ENCODE measurements around the gene OR2B2.
"Not testable (repeated sequence)": the region's sequence is repeated elsewhere in the genome, so short reads cannot be mapped to it uniquely, and the experiment has no call there.

The OR2B2 gene

DNA sequence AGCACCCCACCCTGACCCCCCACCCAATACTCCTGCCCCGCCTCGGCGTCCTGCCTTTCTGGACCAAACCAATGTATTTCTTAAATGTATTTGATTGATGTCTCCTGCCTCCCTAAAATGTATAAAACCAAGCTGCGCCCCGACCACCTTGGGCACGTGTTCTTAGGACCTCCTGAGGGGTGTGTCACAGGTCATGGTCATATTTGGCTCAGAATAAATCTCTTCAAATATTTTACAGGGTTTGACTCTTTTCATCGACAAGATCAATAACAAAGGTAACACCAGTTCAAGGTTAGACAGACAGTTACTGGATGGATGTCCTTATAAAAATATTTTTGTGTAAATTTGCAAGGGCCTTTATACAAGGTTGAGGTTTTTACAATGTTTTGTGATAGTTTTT lies 12.0 kb downstream of the OR2B2 start:
- not testable (repeated sequence) for H3K27me3 Mint-ChIP-seq; ATAC-seq; H3K4me3 Mint-ChIP-seq; H3K27ac Mint-ChIP-seq; H3K9me3 Mint-ChIP-seq; DNase-seq; H3K36me3 Mint-ChIP-seq (ENCODE audit: low read depth)
- peaks cover 18% of the 10 kb centered on the region for H3K4me1 Mint-ChIP-seq

DNA sequence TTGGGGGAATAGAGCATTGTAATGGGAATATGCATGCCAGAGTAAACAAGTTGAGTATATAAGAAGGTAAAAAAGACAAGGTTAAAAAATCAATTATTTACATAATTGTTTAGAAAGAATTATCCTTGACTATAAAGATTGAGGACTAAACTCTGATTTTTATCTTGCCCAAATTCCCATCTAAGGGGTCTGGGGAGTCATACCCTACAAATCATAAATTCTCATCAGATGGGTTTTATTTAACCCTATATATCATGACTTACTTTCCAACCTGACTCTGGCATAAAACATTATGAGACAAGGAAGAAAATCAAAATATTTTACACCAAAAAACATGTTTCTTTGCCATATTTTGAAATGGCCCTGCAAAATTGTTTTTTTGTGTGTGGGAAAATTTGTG lies 12.7 kb downstream of the OR2B2 start:
- Mint-ChIP-seq H3K4me1 (peaks cover 18% of the 10 kb centered on the region), H3K4me3 (no peak overlapping the region), H3K27ac (no peak overlapping the region), H3K36me3 (ENCODE audit: low read depth) (peaks cover 8% of the 10 kb centered on the region), H3K9me3 (no peaks in the 10 kb centered on the region), H3K27me3 (peaks cover 8% of the 10 kb centered on the region)
- no peak for DNase-seq
- ATAC-seq: no peak

DNA sequence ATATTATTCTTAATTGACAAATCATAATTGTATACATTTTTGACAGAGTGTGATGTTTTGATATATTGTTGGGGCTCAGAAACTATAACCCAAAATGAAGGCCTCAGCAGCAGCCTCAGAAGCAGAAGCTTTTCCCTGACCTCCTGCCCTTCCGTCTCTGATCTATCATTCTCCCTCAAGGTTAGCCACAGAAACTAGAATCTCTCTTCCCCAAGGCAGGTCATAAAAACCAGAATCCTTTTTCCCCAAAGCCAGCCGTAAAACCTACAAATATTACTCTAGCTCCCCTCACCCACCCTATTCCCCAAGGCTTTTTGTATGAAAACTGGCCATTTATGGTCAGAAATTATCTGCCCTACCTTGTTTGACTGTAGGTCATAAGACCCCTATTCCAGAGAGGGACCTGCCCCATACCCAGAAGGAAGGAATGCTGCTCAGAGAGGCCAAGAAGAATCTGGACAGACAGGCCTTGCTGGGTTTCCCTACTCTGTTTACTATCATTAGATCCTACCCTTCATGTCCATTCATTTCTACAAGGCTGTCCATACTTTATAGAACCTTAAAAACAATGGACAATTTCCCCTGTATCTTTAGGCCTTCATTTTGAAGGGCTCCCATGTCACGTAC lies 14.5 kb downstream of the OR2B2 start:
- Mint-ChIP-seq H3K9me3 (no peaks in the 10 kb centered on the region), H3K4me3 (no peak overlapping the region), H3K27ac (no peak overlapping the region), H3K36me3 (ENCODE audit: low read depth) (peaks cover 9% of the 10 kb centered on the region), H3K4me1 (peaks cover 18% of the 10 kb centered on the region), H3K27me3 (peaks cover 4% of the 10 kb centered on the region)
- DNase-seq (no peak), ATAC-seq (no peak)

DNA sequence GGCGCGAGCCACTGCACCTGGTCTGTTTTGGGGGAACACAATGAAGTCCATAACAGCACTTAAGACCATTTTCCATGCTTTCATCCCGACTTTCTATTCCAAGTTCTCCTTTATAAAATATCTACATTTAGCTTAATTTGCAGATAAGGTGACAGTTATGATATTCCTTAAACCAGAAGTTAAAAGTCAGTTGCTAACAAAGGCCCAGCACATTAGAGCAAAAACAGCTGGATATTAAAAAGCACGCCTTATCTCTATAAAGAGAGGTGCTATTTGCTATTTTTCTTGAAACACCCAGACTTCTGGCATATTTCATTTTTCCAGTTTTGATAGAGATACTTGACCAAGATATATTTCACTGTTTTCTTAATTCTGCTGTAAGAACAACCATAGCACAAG lies 15.8 kb downstream of the OR2B2 start:
- no peaks in the 10 kb centered on the region for H3K9me3 Mint-ChIP-seq
- DNase-seq: no peak

DNA sequence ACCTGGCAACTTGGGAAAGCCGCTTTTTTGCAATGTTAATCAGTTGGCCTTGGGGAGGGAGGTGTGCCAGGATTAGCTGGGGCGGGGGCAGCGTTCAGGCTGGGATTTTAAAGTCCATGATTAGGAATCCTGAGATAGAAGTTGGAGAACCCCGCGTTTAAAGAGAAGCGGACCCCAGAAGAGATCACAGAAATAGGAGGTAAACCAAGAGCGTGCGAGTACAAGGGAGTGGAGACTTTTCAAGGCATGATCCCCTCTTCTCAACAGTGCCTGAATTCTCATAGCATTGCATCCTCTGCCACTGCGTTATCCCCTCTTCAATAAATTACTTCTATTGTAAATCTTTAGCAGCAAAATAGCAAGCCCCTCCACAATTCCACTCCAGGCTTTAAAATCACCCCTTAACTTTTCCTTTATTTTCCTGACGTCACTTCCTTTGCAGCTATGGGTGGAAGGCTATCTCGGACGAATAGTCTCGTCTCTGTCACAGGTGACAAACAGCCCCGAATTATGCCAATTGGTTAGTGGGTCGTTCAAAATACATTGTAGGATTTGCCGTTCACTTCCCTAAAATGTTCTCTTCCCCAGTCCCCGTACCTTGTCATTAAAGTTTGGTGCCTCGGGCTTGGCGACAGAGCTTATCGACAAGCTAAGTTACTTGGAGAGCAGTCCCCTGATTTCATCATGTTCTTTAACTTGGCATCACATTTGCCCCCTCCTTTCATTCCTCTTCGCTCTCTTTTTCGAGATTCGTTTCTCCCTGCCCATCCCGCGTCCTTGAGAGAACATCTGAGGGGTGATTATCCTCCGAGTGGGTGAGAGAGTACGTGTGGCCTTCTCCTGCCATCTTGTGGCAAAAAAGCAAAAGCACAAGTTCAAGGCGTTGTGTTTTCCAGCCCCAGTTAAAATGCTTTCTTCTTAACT lies 17.1 kb downstream of the OR2B2 start:
- no peaks in the 10 kb centered on the region for H3K27me3 Mint-ChIP-seq
- no peaks in the 10 kb centered on the region for H3K9me3 Mint-ChIP-seq
- no peak overlapping the region for H3K4me3 Mint-ChIP-seq
- no peak overlapping the region for H3K27ac Mint-ChIP-seq
- peaks cover 31% of the 10 kb centered on the region for H3K4me1 Mint-ChIP-seq
- DNase-seq (peak; percentile 54), ATAC-seq (no peak)
- peaks cover 3% of the 10 kb centered on the region for H3K36me3 Mint-ChIP-seq (ENCODE audit: low read depth)

More for the DNA sequence above, 15.8 kb downstream of the OR2B2 start:
- Mint-ChIP-seq H3K4me1 (peaks cover 19% of the 10 kb centered on the region), H3K36me3 (ENCODE audit: low read depth) (peaks cover 3% of the 10 kb centered on the region), H3K4me3 (no peak overlapping the region), H3K27me3 (no peaks in the 10 kb centered on the region), H3K27ac (no peak overlapping the region)
- ATAC-seq: no peak

DNA sequence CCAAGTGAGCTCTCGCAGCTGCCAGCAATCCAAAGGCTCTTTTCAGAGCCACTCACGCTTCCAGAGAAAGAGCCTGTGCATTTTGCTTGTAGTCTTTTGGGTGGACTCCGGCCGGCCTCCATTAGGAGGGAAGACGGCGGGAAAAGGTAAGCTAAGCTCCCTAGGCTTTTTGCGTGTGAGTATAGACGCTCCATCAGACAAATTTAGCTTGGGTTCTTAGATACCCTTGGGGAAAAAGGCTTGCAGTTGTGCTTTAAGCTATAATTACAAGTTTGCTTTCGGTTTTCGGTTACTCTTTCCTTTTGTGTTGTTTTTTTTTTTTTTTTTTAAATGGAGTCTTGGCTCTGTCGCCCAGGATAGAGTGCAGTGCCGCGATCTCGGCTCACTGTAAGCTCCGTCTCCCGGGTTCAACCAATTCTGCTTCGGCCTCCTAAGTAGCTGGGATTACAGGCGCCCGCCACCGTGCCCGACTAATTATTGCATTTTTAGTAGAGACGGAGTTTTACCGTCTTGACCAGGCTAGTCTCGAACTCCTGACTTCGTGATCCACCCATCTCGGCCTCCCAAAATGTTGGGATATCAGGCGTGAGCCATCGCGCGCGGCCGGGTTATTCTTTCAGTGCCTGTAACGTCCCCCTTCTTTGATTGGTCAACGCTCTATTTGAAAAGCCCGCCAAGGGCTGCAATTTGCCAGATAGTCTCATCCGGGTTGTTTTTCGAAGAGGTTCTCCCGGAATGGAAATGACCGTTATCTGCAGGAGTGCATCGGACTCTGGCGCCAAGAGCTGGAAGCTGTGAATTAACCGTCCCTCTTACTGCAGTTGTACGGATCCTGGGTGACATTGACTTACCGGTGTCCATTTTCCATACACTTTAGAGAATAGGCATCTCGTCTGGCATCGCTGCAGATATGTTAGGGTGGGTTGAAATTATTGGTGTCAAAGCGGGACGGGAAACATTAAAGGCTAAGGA lies 18.1 kb downstream of the OR2B2 start:
- H3K27ac Mint-ChIP-seq: no peak overlapping the region
- peaks cover 39% of the 10 kb centered on the region for H3K4me1 Mint-ChIP-seq
- DNase-seq: peak; percentile 79
- peaks cover 3% of the 10 kb centered on the region for H3K36me3 Mint-ChIP-seq (ENCODE audit: low read depth)
- H3K27me3 Mint-ChIP-seq: no peaks in the 10 kb centered on the region
- H3K4me3 Mint-ChIP-seq: no peak overlapping the region
- no peaks in the 10 kb centered on the region for H3K9me3 Mint-ChIP-seq
- no peak for ATAC-seq

DNA sequence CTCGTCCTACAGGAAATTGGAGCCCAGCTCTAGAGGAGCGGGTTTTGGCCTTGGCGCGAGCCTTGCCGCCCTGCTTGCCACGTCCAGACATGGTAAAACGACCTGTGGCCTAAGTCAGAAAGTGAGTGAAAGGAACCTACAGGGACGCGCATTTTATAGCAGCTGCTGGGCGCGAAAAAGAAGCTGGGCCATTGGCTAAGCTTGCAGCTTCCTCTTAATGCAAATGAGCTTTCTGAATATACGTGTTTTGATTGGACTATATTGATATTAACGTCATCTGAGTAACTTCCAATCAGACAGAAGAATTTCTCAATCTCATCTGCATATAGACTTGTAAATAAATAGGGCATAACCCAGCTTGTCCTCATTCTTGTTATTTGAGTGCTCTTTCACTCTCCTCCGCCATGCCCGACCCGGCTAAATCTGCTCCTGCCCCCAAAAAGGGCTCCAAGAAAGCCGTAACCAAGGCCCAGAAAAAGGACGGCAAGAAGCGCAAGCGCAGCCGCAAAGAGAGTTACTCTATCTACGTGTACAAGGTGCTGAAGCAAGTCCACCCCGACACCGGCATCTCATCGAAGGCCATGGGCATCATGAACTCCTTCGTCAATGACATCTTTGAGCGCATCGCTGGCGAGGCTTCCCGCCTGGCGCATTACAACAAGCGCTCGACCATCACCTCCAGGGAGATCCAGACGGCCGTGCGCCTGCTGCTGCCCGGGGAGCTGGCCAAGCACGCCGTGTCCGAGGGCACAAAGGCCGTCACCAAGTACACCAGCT lies 18.9 kb downstream of the OR2B2 start:
- H3K27me3 Mint-ChIP-seq: no peaks in the 10 kb centered on the region
- H3K27ac Mint-ChIP-seq: no peak overlapping the region
- peak; percentile 67 for ATAC-seq
- H3K9me3 Mint-ChIP-seq: no peaks in the 10 kb centered on the region
- H3K36me3 Mint-ChIP-seq (ENCODE audit: low read depth): peaks cover 3% of the 10 kb centered on the region
- DNase-seq: peak; percentile 88
- peaks cover 39% of the 10 kb centered on the region for H3K4me1 Mint-ChIP-seq
- H3K4me3 Mint-ChIP-seq: no peak overlapping the region

DNA sequence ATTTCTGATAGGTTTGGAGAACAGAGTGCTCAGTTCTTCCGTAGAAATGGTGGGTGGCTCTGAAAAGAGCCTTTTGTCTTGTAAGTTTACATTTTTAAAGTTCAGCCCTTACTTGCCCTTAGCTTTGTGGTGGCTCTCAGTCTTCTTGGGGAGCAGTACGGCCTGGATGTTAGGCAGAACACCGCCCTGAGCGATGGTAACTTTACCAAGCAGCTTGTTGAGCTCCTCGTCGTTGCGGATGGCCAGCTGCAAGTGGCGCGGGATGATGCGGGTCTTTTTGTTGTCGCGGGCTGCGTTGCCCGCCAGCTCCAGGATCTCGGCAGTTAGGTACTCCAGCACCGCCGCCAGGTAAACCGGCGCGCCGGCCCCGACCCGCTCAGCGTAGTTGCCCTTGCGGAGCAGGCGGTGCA lies 19.5 kb downstream of the OR2B2 start:
- Mint-ChIP-seq H3K4me1 (peaks cover 39% of the 10 kb centered on the region), H3K4me3 (no peak overlapping the region), H3K9me3 (no peaks in the 10 kb centered on the region), H3K27me3 (no peaks in the 10 kb centered on the region), H3K27ac (no peak overlapping the region), H3K36me3 (ENCODE audit: low read depth) (peaks cover 3% of the 10 kb centered on the region)
- ATAC-seq: peak; percentile 0
- DNase-seq: no peak

DNA sequence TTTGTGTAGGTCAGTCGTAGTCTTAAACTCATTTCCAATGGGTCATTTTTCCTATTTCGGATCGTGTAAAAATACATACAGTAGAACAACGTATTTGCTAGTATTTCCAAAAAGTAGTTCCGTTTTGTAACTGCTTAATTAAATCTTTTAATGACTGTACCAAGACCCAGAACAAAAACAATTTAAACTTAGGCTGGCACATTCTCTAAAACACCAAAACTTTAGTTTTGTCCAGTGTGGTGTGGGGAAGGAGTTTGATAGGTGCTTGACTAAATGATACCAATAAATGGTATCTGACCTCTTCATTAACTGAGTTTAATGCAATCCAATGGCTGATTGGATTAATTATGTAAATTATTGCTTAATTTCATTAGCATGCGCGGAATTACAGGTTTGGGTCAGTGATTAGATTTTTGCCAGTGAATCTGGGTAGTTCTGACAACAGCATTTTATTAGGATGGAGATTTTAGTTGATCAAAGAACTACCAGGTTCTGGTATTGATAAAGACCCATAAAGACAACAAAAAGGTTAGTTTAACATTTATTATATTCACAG lies 20.8 kb downstream of the OR2B2 start:
- Mint-ChIP-seq H3K9me3 (no peaks in the 10 kb centered on the region), H3K4me1 (peaks cover 38% of the 10 kb centered on the region), H3K27ac (no peak overlapping the region), H3K27me3 (no peaks in the 10 kb centered on the region), H3K36me3 (ENCODE audit: low read depth) (peaks cover 3% of the 10 kb centered on the region), H3K4me3 (no peak overlapping the region)
- no peak for DNase-seq
- no peak for ATAC-seq

DNA sequence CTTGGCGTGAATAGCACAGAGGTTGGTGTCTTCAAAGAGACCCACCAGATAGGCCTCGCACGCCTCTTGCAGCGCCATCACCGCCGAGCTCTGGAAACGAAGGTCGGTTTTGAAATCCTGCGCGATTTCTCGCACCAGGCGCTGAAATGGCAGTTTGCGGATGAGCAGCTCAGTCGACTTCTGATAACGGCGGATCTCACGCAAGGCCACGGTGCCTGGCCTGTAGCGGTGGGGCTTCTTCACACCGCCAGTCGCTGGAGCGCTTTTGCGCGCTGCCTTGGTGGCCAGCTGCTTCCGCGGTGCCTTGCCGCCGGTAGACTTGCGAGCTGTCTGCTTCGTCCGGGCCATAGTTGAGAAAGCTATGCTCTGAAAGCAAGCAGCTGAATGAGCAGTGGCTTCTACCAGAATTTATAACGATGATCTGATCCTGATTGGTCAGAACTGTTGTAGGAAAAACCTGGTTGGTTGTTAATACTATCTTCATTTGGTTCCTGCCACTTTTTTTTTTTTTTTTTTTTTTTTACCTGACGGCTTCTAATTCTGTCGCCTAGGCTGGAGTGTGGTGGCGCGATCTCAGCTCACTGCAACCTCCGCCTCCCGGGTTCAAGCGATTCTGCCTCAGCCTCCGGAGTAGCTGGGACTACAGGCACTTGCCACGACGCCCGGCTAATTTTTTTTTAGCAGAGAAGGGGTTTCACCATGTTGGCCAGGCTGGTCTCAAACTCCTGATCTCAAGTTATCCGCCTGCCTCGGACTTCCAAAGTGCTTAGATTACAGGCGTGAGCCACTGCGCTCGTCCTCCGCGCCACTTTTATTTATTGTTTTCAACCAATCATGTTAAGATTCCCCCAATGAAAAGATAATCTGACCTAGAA lies 21.5 kb downstream of the OR2B2 start:
- H3K27ac Mint-ChIP-seq: no peak overlapping the region
- H3K36me3 Mint-ChIP-seq (ENCODE audit: low read depth): peaks cover 3% of the 10 kb centered on the region
- H3K4me3 Mint-ChIP-seq: no peak overlapping the region
- H3K9me3 Mint-ChIP-seq: no peaks in the 10 kb centered on the region
- ATAC-seq (peak; percentile 44), DNase-seq (peak; percentile 78)
- no peaks in the 10 kb centered on the region for H3K27me3 Mint-ChIP-seq
- H3K4me1 Mint-ChIP-seq: peaks cover 38% of the 10 kb centered on the region

DNA sequence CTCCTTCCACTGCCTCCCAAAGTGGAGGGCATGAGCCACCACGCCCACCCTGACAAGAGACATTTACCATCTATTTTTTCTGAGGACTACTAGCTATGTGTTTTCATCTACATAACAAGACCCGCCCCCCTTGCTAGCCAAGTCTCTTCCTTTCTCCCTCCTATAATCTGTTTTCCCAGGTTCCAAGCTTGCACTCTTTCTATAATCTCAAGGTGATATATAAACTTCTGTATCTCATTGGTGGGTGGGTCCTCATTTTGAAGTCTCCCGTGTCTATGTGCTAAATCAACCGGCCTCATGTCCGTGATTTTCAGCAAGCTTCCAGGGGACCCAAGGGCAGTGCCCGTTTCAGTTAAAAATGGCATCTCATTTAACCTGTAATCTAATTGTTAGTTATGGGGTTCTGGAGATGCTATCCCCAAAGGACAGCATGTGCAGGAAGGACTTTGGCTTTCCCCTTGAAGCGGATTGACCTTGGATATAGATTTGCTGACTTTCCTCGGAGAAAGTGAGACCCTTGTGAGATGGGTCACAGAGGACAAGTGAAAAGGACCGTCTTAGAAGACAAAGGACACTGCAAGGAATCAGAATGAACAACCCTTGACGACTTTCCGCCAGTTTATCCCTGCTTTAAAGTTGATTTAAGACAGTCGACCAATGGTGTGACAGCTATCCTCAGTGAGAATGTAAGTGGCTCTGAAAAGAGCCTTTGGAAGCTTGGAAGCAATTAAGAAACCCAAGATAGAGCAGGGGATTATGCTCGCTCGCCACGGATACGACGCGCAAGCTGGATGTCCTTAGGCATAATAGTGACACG lies 22.4 kb downstream of the OR2B2 start:
- no peak for ATAC-seq
- no peak for DNase-seq
- Mint-ChIP-seq H3K4me1 (peaks cover 38% of the 10 kb centered on the region), H3K27me3 (no peaks in the 10 kb centered on the region), H3K36me3 (ENCODE audit: low read depth) (peaks cover 3% of the 10 kb centered on the region), H3K27ac (no peak overlapping the region), H3K4me3 (no peak overlapping the region), H3K9me3 (no peaks in the 10 kb centered on the region)

DNA sequence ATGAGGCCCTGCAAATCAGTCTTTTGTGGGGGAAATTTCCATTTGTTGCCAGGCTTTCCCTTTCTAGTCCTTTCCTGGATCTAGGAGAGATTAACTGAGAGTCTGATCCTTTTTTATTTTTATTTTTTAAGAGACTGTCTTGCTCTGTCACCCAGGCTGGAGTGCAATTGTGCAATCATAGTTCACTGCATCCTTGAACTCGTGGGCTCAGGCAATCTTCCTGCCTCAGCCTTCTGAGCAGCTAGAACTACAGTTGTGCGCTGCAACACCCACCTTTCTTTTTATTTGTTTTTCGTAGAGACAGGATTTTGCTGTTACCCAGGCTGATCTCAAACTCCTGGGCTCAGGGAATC lies 22.9 kb downstream of the OR2B2 start:
- Mint-ChIP-seq H3K36me3 (ENCODE audit: low read depth) (peaks cover 3% of the 10 kb centered on the region), H3K4me1 (peaks cover 38% of the 10 kb centered on the region), H3K9me3 (no peaks in the 10 kb centered on the region), H3K27ac (no peak overlapping the region), H3K4me3 (no peak overlapping the region), H3K27me3 (no peaks in the 10 kb centered on the region)
- DNase-seq (no peak), ATAC-seq (no peak)
